Measurements from ENCODE around the gene PPARA. TPM values are rescaled to one million over a fixed set of nuclear protein-coding genes. Genes with fewer than 3 reads are reported as not detected.

PPARA gene
- 10 to 100 TPM; 20.7 to 24.9 TPM for total RNA-seq

GRCh38 chr22:46150034-46150654 lies at the start of gene PPARA:
Gene PPARA, plus strand, starts transcription at chr22:46150526. Its CDS starts 47,858 bp downstream, at chr22:46198384.
- DNase-seq: peak; percentile 94
- Mint-ChIP-seq H3K9me3 (no peaks in the 10 kb centered on the region), H3K27ac (peak within 1 kb of the TSS; percentile 71), H3K27me3 (peaks cover 28% of the 10 kb centered on the region), H3K4me3 (peak within 1 kb of the TSS; percentile 81), H3K36me3 (peaks cover 8% of the 10 kb centered on the region), H3K4me1 (peaks cover 19% of the 10 kb centered on the region)
- POLR2A ChIA-PET: interaction anchor here (0.9 to 2.1 kb wide), 8 partner anchors 97 to 185 kb away, joined by 3 to 10 read pairs (median 5); partner anchors contain the start of genes CDPF1, GTSE1, TRMU and TTC38
- ATAC-seq (ENCODE audit: low read depth): peak; percentile 79

GRCh38 chr22:46102159-46102558 lies 48.2 kb upstream of the PPARA start:
- DNase-seq (no peak), ATAC-seq (ENCODE audit: low read depth) (no peak)
- Mint-ChIP-seq H3K4me3 (no peak overlapping the region), H3K4me1 (no peaks in the 10 kb centered on the region), H3K36me3 (no peaks in the 10 kb centered on the region), H3K27me3 (no peaks in the 10 kb centered on the region), H3K9me3 (no peaks in the 10 kb centered on the region), H3K27ac (no peak overlapping the region)
- POLR2A ChIA-PET: no interaction called here

GRCh38 chr22:46102752-46103151 lies 47.6 kb upstream of the PPARA start:
- no peak for ATAC-seq (ENCODE audit: low read depth)
- no peaks in the 10 kb centered on the region for H3K9me3 Mint-ChIP-seq

GRCh38 chr22:46103181-46103580 lies 47.1 kb upstream of the PPARA start:
- Mint-ChIP-seq H3K9me3 (no peaks in the 10 kb centered on the region), H3K27ac (no peak overlapping the region)
- ATAC-seq (ENCODE audit: low read depth): no peak

More at GRCh38 chr22:46102752-46103151, 47.6 kb upstream of the PPARA start:
- no peaks in the 10 kb centered on the region for H3K27me3 Mint-ChIP-seq
- H3K4me3 Mint-ChIP-seq: no peak overlapping the region
- DNase-seq: no peak
- H3K36me3 Mint-ChIP-seq: no peaks in the 10 kb centered on the region
- POLR2A ChIA-PET: no interaction called here
- no peak overlapping the region for H3K27ac Mint-ChIP-seq
- no peaks in the 10 kb centered on the region for H3K4me1 Mint-ChIP-seq

GRCh38 chr22:46103664-46104063 lies 46.7 kb upstream of the PPARA start:
- no peak for DNase-seq
- Mint-ChIP-seq H3K4me3 (no peak overlapping the region), H3K36me3 (no peaks in the 10 kb centered on the region), H3K9me3 (no peaks in the 10 kb centered on the region), H3K27me3 (no peaks in the 10 kb centered on the region), H3K27ac (no peak overlapping the region), H3K4me1 (no peaks in the 10 kb centered on the region)
- POLR2A ChIA-PET: no interaction called here
- ATAC-seq (ENCODE audit: low read depth): no peak

More at GRCh38 chr22:46103181-46103580, 47.1 kb upstream of the PPARA start:
- DNase-seq: no peak
- POLR2A ChIA-PET: no interaction called here
- Mint-ChIP-seq H3K4me3 (no peak overlapping the region), H3K27me3 (no peaks in the 10 kb centered on the region), H3K4me1 (no peaks in the 10 kb centered on the region), H3K36me3 (no peaks in the 10 kb centered on the region)

GRCh38 chr22:46104170-46104880 lies 46.0 kb upstream of the PPARA start:
- H3K36me3 Mint-ChIP-seq: no peaks in the 10 kb centered on the region
- H3K4me3 Mint-ChIP-seq: no peak overlapping the region
- ATAC-seq (ENCODE audit: low read depth) (no peak), DNase-seq (no peak)
- H3K9me3 Mint-ChIP-seq: no peaks in the 10 kb centered on the region
- POLR2A ChIA-PET: no interaction called here
- no peaks in the 10 kb centered on the region for H3K4me1 Mint-ChIP-seq
- H3K27ac Mint-ChIP-seq: no peak overlapping the region
- H3K27me3 Mint-ChIP-seq: no peaks in the 10 kb centered on the region

- Mint-ChIP-seq H3K4me1 (no peaks in the 10 kb centered on the region), H3K4me3 (no peak overlapping the region), H3K27ac (no peak overlapping the region), H3K36me3 (no peaks in the 10 kb centered on the region), H3K27me3 (no peaks in the 10 kb centered on the region), H3K9me3 (no peaks in the 10 kb centered on the region)
- POLR2A ChIA-PET: no interaction called here
- ATAC-seq (ENCODE audit: low read depth): no peak
- DNase-seq: no peak
These were observed 45.3 kb upstream of the PPARA start for GRCh38 chr22:46104881-46105493.

GRCh38 chr22:46105494-46106278 lies 44.6 kb upstream of the PPARA start:
- Mint-ChIP-seq H3K9me3 (no peaks in the 10 kb centered on the region), H3K36me3 (no peaks in the 10 kb centered on the region), H3K4me3 (no peak overlapping the region), H3K27ac (no peak overlapping the region), H3K27me3 (no peaks in the 10 kb centered on the region), H3K4me1 (no peaks in the 10 kb centered on the region)
- DNase-seq (no peak), ATAC-seq (ENCODE audit: low read depth) (no peak)
- POLR2A ChIA-PET: no interaction called here

GRCh38 chr22:46106279-46107022 lies 43.9 kb upstream of the PPARA start:
- ATAC-seq (ENCODE audit: low read depth) (no peak), DNase-seq (no peak)
- H3K4me3 Mint-ChIP-seq: no peak overlapping the region
- no peaks in the 10 kb centered on the region for H3K9me3 Mint-ChIP-seq
- no peaks in the 10 kb centered on the region for H3K36me3 Mint-ChIP-seq
- no peaks in the 10 kb centered on the region for H3K27me3 Mint-ChIP-seq
- H3K27ac Mint-ChIP-seq: no peak overlapping the region
- POLR2A ChIA-PET: no interaction called here
- no peaks in the 10 kb centered on the region for H3K4me1 Mint-ChIP-seq

GRCh38 chr22:46107089-46107664 lies 43.1 kb upstream of the PPARA start:
- H3K4me1 Mint-ChIP-seq: no peaks in the 10 kb centered on the region
- POLR2A ChIA-PET: no interaction called here
- H3K36me3 Mint-ChIP-seq: no peaks in the 10 kb centered on the region
- no peaks in the 10 kb centered on the region for H3K9me3 Mint-ChIP-seq
- ATAC-seq (ENCODE audit: low read depth): no peak
- no peak overlapping the region for H3K4me3 Mint-ChIP-seq
- no peaks in the 10 kb centered on the region for H3K27me3 Mint-ChIP-seq
- H3K27ac Mint-ChIP-seq: no peak overlapping the region
- DNase-seq: no peak

- Mint-ChIP-seq H3K27me3 (no peaks in the 10 kb centered on the region), H3K36me3 (no peaks in the 10 kb centered on the region), H3K4me3 (no peak overlapping the region), H3K4me1 (no peaks in the 10 kb centered on the region), H3K27ac (no peak overlapping the region), H3K9me3 (no peaks in the 10 kb centered on the region)
- POLR2A ChIA-PET: no interaction called here
- DNase-seq (no peak), ATAC-seq (ENCODE audit: low read depth) (no peak)
These were observed 42.4 kb upstream of the PPARA start for GRCh38 chr22:46107753-46108563.

Measured in activated naive CD8-positive, alpha-beta T cell treated with anti-CD3 and anti-CD28 coated beads, Interleukin-2, amount 10 ng/mL, durations not matched to agents 7 days and 5 days (primary cell).